ENCODE measurements around the gene SACM1L. TPM values are rescaled to one million over a fixed set of nuclear protein-coding genes. Genes with fewer than 3 reads are reported as not detected.

The SACM1L gene, protein sequence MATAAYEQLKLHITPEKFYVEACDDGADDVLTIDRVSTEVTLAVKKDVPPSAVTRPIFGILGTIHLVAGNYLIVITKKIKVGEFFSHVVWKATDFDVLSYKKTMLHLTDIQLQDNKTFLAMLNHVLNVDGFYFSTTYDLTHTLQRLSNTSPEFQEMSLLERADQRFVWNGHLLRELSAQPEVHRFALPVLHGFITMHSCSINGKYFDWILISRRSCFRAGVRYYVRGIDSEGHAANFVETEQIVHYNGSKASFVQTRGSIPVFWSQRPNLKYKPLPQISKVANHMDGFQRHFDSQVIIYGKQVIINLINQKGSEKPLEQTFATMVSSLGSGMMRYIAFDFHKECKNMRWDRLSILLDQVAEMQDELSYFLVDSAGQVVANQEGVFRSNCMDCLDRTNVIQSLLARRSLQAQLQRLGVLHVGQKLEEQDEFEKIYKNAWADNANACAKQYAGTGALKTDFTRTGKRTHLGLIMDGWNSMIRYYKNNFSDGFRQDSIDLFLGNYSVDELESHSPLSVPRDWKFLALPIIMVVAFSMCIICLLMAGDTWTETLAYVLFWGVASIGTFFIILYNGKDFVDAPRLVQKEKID
- total RNA-seq: 28.9 and 42.6 TPM in 2 replicates

GRCh38 chr3:45688882-45689786, at the start of gene SACM1L:
TSS of gene SACM1L (plus strand) at chr3:45689396. CDS start at chr3:45689466, 70 bp downstream.

Other genes starting within 250 kb of the SACM1L start
- gene LIMD1, start 94.6 kb upstream of the SACM1L start, total RNA-seq: 11.2 and 16.2 TPM in 2 replicates
- not detected in 2 replicates for gene SLC6A20, start 107.1 kb downstream of the SACM1L start, total RNA-seq
- 12.7 and 14.9 TPM in 2 replicates for gene LZTFL1, start 152.7 kb downstream of the SACM1L start, total RNA-seq
- gene CCR9, start 197.1 kb downstream of the SACM1L start, total RNA-seq: not detected in 2 replicates

Measured in epithelial cell of umbilical artery (primary cell).